ENCODE data around the gene HHAT. TPM values are rescaled to one million over a fixed set of nuclear protein-coding genes. Genes with fewer than 3 reads are reported as not detected.

HHAT gene
- total and polyA plus RNA-seq, 8 donors = under 0.01 to 5.8 (median 1.6) TPM

DNA sequence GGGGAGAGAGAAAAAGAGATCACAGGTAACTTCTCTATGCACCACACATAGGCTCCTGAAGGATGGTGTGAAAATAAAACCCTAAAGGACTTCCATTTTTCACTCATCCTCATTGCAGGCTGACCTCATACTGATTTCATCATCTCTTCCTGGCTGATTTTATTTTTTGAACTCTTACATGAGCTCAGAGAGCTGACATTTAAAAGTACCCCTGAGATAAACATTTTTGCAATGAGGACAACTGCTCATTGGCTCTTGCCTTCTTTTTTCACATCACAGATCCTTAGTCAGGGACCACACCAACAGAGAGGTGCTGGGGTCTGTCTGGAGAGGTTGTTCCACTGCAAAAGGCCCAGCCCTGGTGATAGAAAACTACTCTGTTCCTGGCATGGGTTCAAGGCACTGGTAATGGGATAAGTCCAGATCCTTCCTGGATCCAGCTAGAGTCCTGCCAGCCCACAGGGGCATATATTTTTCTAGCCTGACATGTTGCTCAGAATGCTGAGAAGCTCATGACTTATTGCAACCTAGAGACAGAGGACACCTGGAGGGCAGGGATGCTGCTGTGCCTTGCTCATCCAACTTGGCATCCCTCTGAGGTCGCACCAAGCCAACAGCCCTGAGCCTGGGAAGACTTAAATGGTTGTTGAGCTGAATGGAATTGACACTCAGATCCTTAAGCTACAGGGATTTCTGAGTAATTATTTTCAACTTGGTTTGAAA lies 360.0 kb downstream of the HHAT start:
- H3K9me3 ChIP-seq = no peaks in the 10 kb centered on the region
- H3K36me3 ChIP-seq = no peaks in the 10 kb centered on the region
- no peak overlapping the region for H3K4me3 ChIP-seq
- TF ChIP-seq POLR2A (IDR thresholded peaks at IDR 0.05) = no peak
- TF ChIP-seq, protein P1, sequence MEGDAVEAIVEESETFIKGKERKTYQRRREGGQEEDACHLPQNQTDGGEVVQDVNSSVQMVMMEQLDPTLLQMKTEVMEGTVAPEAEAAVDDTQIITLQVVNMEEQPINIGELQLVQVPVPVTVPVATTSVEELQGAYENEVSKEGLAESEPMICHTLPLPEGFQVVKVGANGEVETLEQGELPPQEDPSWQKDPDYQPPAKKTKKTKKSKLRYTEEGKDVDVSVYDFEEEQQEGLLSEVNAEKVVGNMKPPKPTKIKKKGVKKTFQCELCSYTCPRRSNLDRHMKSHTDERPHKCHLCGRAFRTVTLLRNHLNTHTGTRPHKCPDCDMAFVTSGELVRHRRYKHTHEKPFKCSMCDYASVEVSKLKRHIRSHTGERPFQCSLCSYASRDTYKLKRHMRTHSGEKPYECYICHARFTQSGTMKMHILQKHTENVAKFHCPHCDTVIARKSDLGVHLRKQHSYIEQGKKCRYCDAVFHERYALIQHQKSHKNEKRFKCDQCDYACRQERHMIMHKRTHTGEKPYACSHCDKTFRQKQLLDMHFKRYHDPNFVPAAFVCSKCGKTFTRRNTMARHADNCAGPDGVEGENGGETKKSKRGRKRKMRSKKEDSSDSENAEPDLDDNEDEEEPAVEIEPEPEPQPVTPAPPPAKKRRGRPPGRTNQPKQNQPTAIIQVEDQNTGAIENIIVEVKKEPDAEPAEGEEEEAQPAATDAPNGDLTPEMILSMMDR (IDR thresholded peaks at IDR 0.05) = no peak
- TF ChIP-seq EP300 (IDR thresholded peaks at IDR 0.05) = no peak
- TF ChIP-seq POLR2AphosphoS5 (IDR thresholded peaks at IDR 0.05) = no peak
- H3K27me3 ChIP-seq = no peaks in the 10 kb centered on the region
- no peaks in the 10 kb centered on the region for H3K4me1 ChIP-seq
- intact Hi-C loops (cut with DNase I; ENCODE audit: low total_unique reads) = no loop called here
- H3K27ac ChIP-seq = no peak overlapping the region
- DNase-seq = no peak
- WGBS, 5 donors = 73 to 96% (median 83%) methylated on average over 1 of the region's 1 CpG

DNA sequence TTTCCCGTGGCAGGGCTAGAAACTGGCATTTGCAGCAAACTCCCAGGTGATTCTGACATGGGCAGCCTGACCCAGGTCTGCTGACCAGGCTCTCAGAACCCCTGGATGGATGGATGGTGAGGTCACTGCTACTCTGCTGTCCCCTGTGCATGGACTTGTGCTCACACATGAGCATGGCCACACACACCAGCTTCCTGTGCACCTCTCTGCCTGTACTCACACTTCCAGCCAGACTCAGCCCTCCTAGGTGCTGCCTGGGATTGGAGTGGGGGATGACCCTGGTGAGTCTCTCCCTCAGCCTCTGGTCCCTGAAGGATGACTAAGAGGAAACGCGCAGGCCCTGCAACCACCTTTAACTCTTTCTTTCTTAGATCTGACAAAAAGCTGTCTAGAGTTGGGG lies 361.1 kb downstream of the HHAT start:
- intact Hi-C loops (cut with DNase I; ENCODE audit: low total_unique reads) = no loop called here
- WGBS, 5 donors = 78 to 89% (median 86%) methylated on average over 3 of the region's 3 CpGs
- H3K27me3 ChIP-seq = no peaks in the 10 kb centered on the region
- H3K36me3 ChIP-seq = no peaks in the 10 kb centered on the region
- no peak for DNase-seq
- no peaks in the 10 kb centered on the region for H3K9me3 ChIP-seq
- no peaks in the 10 kb centered on the region for H3K4me1 ChIP-seq
- no peak overlapping the region for H3K4me3 ChIP-seq
- TF ChIP-seq EP300 (IDR thresholded peaks at IDR 0.05) = no peak
- no peak for TF ChIP-seq POLR2A (IDR thresholded peaks at IDR 0.05)
- TF ChIP-seq POLR2AphosphoS5 (IDR thresholded peaks at IDR 0.05) = no peak
- TF ChIP-seq, protein P1 (IDR thresholded peaks at IDR 0.05) = no peak
- H3K27ac ChIP-seq = no peak overlapping the region

DNA sequence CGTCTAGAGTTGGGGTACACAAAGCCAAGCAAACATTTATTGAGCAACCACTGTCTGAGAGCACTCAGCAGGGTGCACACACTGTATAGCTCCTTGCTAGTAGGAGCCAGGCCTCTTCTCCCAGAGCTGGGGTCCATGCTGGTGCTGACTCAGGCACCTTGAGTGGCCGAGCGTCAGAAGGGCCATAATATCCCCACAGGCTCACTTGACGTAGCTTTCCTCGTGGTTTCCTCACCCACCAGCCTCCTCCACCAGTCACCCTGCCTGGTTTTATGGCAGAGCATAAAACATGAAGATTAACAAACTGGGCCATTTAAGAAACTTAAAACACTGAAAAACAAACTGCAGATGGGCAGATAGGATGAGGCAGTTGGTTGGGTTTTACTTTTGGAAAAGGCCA lies 361.5 kb downstream of the HHAT start:
- intact Hi-C loops (cut with DNase I; ENCODE audit: low total_unique reads) = no loop called here
- no peak overlapping the region for H3K4me3 ChIP-seq
- no peaks in the 10 kb centered on the region for H3K27me3 ChIP-seq
- no peaks in the 10 kb centered on the region for H3K9me3 ChIP-seq
- no peak overlapping the region for H3K27ac ChIP-seq
- no peaks in the 10 kb centered on the region for H3K4me1 ChIP-seq
- TF ChIP-seq EP300 (IDR thresholded peaks at IDR 0.05) (no peak), POLR2A (IDR thresholded peaks at IDR 0.05) (no peak), POLR2AphosphoS5 (IDR thresholded peaks at IDR 0.05) (no peak)
- TF ChIP-seq, protein P1 (IDR thresholded peaks at IDR 0.05) = no peak
- no peaks in the 10 kb centered on the region for H3K36me3 ChIP-seq
- 85 to 93% (median 92%) methylated on average over 5 of the region's 5 CpGs for WGBS, 5 donors
- DNase-seq = no peak

DNA sequence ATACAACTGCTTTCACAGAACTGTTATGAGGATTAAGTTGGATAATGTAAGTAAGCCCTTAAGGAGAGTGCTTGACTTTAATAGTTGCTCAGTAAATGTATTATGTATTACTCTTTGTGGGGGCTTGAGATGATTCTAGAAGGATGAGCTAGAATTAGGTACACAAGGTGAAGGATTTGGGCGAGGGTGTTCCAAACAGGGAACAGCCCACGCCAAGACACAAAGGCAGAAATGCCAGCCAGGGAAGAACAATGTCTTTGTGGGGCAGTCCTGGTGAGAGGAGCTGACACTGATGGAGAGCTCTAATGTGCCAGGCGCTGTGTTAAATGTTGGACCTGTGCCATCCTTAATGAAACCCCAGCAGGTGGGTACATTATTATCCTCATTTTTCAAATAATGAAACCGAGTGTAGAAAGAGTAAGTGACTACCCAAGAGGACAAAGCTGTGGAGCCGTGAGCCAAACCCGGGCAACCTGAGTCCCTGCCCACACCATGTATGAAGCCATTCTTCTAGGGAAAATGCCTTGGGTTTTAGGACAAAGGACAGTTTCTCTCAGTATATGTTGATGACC lies 362.4 kb downstream of the HHAT start:
- Histone ChIP-seq H3K27me3 (no peaks in the 10 kb centered on the region), H3K4me3 (no peak overlapping the region), H3K9me3 (no peaks in the 10 kb centered on the region), H3K36me3 (no peaks in the 10 kb centered on the region), H3K27ac (no peak overlapping the region), H3K4me1 (no peaks in the 10 kb centered on the region)
- intact Hi-C loops (cut with DNase I; ENCODE audit: low total_unique reads) = no loop called here
- no peak for DNase-seq
- TF ChIP-seq POLR2AphosphoS5 (IDR thresholded peaks at IDR 0.05) = no peak
- no peak for TF ChIP-seq EP300 (IDR thresholded peaks at IDR 0.05)
- TF ChIP-seq, protein P1 (IDR thresholded peaks at IDR 0.05) = no peak
- TF ChIP-seq POLR2A (IDR thresholded peaks at IDR 0.05) = no peak
- 87 to 92% (median 91%) methylated on average over 6 of the region's 6 CpGs for WGBS, 5 donors

All from stomach (tissue), 9 donors.